ENCODE data around the gene TRAF4. TPM values are rescaled to one million over a fixed set of nuclear protein-coding genes. Genes with fewer than 3 reads are reported as not detected.

TRAF4 gene, protein sequence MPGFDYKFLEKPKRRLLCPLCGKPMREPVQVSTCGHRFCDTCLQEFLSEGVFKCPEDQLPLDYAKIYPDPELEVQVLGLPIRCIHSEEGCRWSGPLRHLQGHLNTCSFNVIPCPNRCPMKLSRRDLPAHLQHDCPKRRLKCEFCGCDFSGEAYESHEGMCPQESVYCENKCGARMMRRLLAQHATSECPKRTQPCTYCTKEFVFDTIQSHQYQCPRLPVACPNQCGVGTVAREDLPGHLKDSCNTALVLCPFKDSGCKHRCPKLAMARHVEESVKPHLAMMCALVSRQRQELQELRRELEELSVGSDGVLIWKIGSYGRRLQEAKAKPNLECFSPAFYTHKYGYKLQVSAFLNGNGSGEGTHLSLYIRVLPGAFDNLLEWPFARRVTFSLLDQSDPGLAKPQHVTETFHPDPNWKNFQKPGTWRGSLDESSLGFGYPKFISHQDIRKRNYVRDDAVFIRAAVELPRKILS
- 100 to 1,000 TPM; 101 to 176 (median 126) TPM for polyA plus RNA-seq (ENCODE audit: insufficient read length in 4 of 4)

DNA sequence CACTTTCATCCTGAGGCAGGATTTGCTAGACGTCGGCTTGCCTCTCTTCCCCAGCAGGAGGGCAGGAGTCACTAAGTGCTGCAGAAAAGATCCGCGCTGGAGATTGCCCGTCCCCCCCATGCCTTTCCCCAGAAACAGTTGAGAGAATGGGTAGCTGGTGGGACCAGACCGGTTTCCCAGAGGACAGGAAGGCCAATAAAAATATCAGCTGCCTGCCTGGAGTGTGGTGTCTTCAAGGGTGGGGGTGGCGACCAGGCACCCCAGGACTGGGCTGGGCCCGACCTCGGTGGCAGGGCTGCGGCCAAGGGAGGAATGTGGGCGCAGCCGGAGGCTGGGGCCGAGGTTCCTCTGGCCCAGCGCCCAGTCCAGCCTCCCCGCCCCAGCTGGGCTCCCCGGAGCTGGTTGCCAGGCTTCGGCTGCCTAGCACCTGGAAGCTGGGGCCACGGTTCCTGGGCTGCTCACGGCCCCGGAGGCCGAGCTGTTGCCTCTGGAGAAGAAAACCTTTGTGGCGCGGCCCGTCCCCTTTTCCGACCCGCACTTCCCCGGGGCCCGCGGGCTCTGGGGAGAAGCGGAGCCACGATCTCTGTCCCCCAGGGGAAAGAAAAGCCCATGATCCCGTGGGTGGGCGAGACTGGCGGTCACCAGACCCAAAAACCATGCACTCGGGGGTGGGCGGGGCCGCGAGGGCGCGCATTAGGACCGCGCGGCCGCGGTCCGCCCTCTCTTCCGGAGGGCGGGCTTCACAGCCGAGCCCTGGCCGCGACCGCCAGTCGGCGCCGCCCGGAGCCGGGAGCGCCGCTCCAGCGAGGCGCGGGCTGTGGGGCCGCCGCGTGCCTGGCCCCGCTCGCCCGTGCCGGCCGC, at the start of gene TRAF4:
TSS of gene TRAF4 (plus strand) at position 769 of the 861 bp plus-strand sequence. CDS start 102 bp downstream, outside the sequence.
- DNase-seq (ENCODE audit: low read depth in 4 of 4, low spot score in 2 of 4) = peak in 1 of 4 donors; percentile 77

DNA sequence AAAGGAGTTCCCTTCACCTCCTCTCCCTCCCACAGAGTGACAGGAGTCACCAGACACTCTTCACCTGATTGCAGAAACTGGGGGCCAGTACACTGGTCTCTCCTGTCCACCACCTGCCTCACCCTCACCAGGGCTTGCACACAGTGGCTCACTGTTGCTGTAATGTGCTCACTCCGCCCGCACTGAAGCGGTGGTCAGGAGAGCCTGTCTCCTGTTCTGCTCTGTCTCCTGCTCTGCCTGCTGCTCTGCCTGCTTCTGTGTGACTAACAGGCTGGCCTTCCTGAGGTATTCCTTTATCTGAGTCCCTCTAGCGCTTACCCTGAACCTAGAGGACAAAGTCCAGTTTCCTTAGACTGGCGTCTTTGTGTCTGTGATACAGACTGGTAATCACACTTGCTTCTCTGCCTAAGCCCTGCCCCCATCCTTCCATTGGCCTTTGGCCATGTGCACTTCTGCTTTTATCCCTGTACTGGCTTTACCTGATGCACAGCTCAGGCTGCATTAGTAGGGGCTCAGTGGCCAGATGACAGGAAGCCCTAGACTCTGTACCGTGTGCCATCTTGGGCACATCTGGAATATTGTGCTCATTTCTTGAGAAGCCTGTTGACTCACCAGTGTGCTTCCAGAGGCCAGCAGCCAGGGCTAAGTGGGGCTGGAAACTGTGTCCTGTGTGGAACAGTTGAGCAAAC, 45.4 kb upstream of the TRAF4 start:
- no peak for DNase-seq (ENCODE audit: low read depth in 4 of 4, low spot score in 2 of 4)

DNA sequence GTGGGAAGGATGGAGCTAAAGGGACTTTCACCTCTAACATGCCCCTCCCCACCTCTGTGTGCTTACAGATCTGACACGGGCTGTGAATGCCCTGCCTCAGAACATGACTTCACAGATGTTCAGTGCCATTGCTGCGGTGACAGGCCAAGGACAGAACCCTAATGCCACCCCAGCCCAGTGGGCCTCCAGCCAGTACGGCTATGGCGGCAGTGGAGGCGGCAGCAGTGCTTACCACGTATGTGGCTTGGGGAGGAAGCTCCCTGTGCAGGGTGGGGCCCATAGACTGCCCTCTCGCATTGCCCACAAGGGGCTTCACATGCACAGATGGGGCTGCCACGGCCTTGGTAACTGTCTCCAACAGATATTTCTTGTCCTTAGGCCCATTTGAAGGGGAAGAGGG, 43.5 kb upstream of the TRAF4 start:
- DNase-seq (ENCODE audit: low read depth in 4 of 4, low spot score in 2 of 4) = no peak

DNA sequence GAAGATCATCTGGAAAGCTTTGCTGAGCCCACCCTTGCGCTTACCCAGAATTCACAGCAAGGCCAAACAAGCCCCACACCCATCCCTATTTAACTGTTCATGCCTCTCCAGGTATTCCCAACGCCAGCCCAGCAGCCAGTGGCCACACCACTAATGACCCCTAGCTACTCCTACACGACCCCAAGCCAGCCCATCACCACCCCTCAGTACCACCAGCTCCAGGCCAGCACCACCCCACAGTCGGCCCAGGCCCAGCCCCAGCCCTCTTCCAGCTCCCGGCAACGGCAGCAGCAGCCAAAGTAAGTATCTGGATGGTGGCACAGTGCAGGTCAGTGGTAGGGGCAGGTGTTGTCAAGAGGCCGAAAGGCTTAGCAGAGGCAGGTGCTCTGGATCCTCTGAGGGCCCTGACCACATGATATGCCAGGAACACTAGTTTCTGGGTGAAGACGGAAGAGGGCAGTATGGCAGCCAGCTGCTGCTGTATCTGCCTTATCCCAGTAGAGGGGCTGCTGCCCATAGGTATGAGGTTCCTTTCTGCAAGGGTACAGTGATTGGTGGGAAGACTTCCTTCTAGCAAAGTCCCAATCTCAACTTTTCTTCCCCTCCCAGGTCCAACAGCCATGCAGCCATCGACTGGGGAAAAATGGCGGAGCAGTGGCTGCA, 42.9 kb upstream of the TRAF4 start:
- no peak for DNase-seq (ENCODE audit: low read depth in 4 of 4, low spot score in 2 of 4)

DNA sequence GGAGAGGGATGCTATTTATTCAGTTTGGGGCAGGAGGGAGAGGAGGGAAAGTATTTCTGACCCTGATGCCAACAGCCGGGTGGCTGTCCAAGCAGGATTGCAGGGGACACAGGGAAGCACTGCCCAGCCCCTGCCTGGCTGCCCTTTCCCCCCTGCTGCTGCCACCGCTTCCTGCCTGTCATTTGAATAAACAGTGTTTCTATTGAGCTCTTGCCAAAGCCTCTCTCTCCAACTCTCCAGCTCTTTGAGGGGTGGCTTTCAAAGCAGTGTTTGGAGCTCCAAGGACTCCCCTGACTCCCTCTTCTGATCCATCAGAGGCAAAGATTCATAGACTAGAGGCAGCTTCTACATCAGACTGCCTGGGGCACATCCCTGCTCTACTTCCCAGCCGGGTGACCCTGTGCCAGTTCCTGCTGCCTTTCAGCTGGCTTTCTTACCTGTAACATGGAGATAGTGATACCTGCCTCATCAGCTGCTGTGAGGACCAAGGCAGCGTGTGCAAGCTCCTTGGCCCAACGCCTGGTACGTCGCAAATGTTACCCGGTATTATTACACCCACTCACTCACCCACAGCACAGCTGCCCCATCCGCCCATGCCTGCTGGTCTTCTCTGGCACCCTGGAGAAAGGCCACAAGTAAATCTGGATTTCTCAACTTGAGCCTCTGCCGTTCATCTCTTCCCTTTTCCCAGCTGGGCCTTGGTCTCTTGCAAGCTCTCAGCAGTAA, 41.6 kb upstream of the TRAF4 start:
- no peak for DNase-seq (ENCODE audit: low read depth in 4 of 4, low spot score in 2 of 4)

DNA sequence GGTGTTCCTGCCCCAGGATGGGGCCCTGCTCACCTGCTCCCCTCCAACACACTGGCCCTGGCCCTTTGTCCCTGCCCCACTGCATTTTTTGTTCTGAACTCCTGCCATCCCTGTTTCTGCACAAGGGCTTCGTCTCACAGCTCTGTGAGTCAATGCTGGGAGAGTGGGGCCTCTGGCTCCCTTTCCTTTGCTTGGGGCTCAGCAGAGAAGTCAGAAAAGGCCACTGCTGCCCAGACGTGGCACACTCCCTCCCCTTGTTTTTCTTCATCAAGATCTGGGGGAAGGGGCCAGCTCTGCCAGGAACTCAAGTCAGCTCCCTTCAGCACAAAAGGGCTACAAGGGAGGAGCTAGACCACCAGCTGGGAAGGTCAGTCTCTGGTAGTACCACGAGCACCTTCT, 41.1 kb upstream of the TRAF4 start:
- no peak for DNase-seq (ENCODE audit: low read depth in 4 of 4, low spot score in 2 of 4)

DNA sequence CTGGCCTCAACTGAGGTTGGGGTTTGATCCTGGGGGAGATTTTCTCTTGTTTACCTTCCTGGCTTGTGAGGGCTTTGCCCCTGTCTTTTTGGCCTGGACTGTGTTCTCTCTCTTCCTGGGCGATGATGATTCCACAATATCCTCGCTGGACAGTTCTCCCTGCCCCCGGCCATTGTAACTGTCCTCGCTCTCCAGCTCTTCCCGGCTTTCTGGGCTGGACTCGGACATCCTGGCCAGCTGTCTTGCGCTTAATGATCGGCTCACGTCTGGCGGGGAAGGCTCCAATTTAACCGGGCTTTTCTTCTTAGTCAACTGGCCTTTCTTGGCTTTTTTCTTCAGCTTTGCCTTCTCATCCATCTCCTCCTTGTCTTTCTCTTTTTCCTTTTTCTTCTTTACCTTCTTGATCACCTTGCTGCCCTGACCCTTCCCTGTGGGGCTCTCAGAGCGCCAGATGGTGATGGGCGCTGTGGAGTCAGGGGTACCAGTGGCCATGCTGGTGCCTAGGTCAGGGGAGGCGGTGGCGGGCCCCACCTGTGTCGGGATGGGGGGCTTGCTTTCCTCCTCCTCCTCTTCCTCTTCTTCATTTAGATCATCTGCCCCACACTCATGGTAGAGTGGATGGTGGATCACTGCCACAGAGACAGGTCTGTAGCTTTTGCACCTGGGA, 40.1 kb upstream of the TRAF4 start:
- DNase-seq (ENCODE audit: low read depth in 4 of 4, low spot score in 2 of 4) = no peak

DNA sequence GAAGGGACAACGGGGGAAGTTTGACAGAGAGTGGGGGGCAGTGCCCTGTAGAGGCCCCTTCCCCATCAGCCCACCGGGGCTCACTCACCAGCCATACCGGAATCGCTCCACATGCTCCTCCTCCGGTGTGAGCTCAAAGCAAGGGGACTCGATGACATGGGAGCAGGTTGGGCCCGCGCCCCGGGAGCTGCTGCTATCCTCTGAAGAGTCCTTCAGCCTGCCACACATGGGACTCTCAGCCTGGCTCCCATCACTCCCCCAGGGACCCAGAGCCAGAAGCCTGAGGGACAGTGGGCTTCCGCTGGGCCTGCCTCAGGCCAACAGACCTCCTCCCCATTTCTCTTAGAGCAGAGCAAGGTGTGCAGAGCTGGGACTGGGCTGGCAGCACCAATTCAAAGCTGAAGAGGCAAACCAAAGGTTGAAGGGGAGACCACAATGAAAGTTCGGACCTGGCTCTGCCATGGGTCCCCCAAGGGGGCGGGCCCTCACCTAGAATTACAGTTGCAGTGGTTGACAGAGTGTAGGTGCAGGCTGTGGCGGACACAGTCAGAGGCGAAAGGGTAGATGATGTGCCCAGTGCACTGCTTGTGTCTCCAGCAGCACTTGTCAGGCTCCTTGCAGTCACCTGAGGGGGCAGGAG, 39.5 kb upstream of the TRAF4 start:
- no peak for DNase-seq (ENCODE audit: low read depth in 4 of 4, low spot score in 2 of 4)

DNA sequence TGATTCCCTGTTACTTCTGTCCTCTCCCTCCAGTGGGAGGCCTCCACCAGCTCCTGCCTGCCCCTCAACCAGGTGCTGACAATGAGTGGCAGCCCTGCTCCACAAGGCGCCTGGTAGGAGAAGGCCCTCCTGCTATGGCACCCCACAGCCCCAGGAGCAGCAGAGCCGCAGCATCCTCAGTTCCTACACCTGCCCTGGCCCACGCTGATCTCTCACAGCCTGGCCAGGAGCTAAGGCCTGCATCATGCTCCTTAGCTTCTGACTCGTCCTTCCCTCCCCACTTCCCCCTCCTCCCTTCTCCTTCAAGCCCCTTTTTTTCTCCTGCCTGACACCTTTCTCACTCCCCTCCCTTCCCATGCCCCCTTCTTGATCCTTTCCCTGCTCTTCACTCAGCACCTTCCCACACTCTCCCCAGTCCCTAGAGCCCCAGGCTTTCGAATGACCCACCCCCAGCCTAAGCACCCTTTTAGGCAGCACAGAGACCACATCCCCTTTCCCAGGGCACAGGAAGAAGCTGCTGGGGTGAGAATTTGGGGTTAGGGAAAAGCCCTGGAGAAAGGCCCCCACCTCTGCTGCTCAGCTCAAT, 38.6 kb upstream of the TRAF4 start:
- DNase-seq (ENCODE audit: low read depth in 4 of 4, low spot score in 2 of 4) = no peak

DNA sequence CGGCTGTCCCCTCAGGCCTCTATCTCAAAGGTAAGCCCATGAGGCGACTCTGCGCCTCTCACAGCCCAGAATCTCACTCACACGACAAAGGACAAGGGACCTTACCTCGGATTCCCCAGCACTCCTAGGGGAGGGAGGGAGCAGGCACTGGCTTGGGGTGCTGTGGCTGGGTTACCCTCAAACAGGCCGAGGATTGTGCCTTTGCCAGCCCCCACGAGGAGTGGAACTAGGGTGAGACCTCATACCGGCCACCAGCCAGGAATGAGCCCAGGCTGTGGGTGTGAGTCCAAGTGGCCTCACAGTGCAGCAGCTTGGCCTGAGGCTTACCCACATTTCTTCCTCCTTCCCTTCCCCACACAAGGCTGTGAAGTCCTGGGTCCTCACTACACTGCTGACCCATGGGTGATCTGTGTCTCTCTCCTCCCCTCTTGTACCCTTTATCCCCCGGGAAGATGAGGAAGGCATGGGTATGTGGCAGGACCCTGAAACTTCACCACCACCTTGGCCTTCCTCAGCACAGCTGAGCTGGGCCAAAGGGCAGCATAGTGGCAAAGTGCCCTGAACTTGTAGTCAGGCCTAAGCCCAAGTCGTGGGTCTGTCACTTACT, 38.0 kb upstream of the TRAF4 start:
- no peak for DNase-seq (ENCODE audit: low read depth in 4 of 4, low spot score in 2 of 4)

DNA sequence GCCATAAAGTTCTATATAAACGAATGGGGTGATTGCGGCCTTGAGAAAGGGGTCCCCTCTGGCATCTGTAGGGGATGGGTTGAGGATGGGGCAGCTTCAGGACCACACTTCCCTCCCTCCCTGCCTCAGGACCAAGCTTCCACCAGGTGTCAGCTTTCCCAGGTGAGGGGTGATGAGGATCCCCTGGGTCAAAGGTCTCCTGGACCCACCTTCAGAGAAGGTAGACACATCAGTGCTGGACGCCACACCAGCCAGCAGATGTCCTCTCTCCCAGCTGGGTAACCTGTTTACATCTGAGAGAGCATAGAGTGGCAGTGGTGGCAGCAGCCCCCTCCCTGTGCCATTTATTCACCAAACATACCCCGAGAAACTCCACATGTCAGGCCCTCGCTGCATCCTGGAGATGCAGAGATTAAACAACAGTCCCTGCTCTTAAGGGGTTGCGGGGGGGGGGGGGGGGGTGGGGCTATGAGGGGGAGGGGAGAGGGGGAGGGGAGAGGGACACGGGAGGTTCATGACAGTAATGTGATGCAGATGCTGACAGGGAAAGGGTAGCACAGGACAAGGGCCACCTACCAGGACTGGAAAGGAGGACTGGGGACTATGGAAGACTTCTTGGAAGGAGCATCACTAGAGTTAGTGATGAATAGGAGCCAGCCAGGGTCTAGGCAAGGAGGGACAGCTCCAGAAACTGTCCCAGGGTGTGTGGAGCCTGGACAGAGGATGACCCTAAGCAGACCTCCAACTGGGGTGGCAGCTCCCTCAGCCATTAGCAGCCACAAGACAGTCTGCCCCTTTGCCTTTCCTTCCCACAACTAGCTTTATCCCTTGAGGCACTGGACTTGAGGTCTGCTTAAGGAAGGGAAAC, 37.1 kb upstream of the TRAF4 start:
- no peak for DNase-seq (ENCODE audit: low read depth in 4 of 4, low spot score in 2 of 4)

DNA sequence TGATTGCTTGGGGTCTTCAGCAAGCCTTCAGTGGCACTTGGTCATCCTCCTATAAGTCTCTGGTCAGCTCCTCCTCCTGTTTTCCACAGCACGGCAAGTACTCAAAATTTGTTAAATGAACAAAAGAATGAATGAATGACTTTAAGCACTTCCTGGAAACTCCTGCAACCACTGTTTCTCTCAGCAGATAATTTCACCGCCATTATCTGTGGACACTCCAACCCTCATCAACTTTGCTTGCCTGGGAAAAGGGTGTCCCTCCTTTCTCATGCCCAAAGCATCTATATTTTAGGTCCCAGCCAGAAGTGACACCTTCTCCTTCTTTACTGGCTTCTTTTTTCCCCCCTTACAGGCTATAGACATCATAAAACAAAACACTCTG, 36.5 kb upstream of the TRAF4 start:
- DNase-seq (ENCODE audit: low read depth in 4 of 4, low spot score in 2 of 4) = no peak

DNA sequence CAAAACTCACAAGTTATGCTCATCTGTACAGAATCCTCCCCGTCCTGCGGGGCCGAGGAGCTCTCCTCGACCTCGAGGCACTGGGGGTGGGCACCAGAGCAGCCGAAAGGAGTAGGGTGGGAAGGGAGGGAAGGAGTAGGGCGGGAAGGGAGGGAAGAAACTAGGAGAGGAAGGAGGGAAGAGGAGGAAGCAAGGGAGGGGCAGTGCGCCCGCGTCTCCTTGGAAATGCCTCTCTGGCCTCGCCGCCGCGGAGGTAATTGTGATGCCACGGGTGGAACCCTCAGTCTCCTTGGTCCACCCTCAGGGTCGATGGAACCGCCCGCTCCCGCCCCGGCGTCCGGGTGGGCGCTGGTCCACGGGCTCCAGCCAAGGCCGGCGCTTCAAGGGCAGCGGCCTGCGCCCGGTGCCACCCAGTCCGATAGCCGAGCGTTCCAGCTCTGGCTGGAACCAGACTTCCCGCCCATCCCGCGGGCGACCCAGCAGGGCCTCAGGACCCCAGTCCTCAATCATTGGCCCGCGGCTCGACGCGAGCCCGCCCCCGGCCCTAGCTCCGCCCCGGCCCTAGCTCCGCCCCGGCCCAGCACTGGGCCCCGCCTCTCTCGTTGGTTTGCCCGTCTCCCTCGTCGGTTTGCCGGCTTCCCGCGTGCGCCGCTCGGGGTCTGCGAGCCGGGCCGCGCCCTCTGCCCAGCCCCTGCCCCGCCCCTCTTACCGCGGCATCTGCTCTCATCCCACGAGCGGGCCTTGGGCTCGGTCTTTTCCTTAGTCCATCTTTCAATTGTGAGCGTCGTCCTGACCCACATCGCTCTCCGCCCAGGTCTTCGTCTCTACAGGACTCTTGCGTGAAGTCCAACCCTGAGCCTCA, 32.7 kb upstream of the TRAF4 start:
- DNase-seq (ENCODE audit: low read depth in 4 of 4, low spot score in 2 of 4) = peak; percentile 80 to 89 (median 84)

DNA sequence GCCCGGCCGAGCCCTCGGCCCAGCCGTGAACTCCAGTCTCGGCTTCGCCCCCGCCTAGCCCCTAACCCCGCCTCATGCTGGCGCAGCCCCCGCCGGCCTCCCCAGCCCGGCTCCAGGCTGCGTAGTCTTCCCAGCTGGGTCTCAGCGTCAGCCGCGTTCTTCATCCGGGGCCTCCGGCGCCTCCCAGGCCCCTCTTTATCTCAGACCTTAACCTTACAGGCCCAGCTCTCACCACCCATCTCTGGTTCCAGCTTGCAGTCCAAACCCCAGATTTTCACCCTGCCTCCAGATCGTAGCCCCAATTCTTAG, 32.1 kb upstream of the TRAF4 start, which contains the start of gene PROCA1:
TSS of gene PROCA1 (minus strand) at position 166 of the 309 bp plus-strand sequence. CDS start 228 bp downstream, outside the sequence.
- peak in 1 of 4 donors; percentile 48 for DNase-seq (ENCODE audit: low read depth in 4 of 4, low spot score in 2 of 4)

DNA sequence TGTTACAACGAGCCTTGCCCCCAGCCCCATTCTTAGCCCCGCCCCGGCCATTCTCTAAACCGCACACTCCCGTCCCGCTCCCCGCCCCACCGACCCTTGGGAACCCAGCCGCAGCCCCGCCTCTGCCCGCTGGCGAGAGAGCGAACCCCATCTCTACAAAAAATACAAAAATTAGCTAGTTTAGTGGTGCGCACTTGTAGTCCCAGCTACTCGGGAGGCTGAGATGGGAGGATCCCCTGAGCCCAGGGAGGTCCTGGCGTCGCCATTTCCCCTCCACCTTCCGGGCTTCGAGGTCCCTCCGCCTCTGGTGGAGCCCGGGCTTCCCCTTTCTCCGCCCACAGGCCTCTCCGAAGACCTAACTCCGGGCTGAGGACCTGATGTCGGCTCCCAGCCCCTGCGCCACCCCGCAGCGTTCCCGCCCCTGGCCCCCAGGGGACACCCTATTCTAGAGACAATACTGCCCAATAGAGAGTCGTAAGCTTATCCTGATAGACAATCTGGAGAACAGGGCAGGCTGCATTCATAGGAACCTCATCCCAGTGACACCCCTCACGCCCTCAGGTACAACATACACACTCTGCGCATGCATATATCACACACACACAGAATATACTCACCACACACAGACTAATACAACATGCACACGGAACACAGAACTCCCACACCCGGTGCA, 31.6 kb upstream of the TRAF4 start:
- DNase-seq (ENCODE audit: low read depth in 4 of 4, low spot score in 2 of 4) = no peak

Measured in left renal cortex interstitium (tissue), 4 donors.